GM19023 (cell line): ENCODE results near the gene IMMP2L.

Experiments
- ATAC-seq: cut with Tn5 transposase; IDR thresholded peaks from one replicate; pipeline ENCODE4 v1.9.1; 2021; ENCODE audit warnings: mild to moderate bottlenecking, moderate library complexity; ENCODE audit not compliant: unreplicated experiment

IMMP2L gene

DNA sequence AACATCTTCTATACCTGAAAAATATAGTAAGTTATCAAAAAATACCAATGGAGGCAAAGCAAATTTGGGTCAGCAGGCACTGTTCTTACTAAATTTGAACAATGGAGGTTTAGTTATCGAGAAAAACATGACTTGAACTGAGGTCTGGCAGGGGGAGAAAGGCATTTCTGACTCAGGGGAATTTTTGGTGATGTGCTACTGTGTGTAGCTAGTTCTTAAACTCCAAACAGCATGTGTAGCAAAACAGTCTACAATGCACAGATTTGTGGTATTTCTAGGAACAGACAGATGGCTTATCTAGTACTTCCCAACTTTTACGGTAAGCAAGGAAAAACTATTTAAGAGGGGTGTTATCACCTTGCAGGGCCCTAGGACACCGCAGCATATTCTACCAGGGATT, 783.0 kb downstream of the IMMP2L start:
- no peak for ATAC-seq

DNA sequence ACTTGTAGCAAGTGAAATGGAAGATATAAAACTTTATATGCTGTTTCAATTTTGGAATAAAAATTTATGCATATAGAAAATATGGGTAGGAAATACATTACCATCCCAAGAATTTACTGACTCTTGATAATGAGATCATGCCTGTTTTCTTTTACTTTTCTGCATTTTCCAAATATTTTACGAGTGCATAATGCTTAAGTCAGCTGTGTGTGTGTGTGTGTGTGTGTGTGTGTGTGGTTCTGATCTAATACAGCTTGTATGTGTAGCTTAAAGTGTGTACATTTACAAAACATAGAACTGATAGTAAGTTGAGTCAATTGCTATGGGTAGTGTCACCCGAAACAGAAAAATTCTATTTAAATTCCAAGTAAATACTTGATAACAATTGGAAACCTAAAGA, 787.2 kb downstream of the IMMP2L start:
- ATAC-seq, result no peak

GRCh38 chr7:110774071-110774470, 788.2 kb downstream of the IMMP2L start:
- no peak for ATAC-seq

DNA sequence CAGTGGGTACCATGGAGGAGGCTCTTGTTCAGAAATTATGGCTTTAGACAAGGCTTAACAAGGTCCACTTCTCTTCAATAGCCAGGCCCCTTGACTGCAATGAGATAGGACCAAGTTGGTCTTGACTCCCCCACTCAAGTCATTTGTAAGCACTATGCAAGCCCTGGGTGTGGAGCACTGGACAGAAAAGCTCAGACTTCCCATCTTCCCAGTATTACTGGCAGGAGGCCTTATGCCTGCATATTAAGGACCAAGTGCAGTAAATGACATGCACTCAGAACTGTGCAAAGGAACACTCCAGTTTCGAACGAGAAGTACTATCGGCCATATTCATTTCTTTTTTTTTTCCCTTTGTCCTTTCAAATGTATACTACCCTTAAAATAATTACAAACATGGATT, 789.7 kb downstream of the IMMP2L start:
- no peak for ATAC-seq

DNA sequence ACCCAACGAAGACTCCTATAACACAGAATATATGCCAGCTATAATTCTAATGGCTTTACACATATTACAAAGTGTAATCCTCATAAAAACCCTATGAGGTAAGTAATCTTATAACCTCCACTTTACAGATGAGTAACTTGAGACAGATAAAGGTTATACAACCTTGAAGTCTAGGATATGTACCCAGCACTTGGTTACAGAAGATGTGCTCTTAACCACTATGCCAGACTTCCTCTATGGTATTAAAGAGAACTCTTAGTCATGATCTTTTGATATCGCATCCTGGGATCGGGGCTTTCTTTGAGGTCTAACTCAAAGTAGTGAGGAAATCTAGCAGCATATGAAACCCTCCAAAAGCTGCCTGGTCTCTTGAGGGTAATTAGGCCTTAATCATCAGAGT, 790.6 kb downstream of the IMMP2L start:
- no peak for ATAC-seq

- ATAC-seq, result no peak
Observed at GRCh38 chr7:110767550-110768110, 794.7 kb downstream of the IMMP2L start.

GRCh38 chr7:110766864-110767263, 795.4 kb downstream of the IMMP2L start:
- ATAC-seq, result no peak

DNA sequence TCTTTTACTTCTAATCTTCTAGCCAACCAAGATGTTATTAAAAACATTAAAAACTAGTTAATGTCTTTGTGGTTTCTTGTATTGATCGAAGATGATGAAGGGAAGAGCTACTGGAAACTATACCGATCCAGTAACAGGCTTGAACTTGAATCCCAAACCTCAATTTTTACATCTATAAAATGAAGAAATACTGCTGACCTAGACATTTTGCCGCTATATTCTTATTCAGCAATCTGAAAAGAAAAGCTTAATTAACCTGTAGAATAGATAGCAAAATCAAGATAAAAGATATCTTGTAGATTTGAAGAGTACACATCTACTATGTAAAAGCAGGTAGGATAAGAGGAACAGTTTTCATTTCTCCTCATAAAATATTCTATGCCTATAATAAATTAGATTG, 797.4 kb downstream of the IMMP2L start:
- no peak for ATAC-seq

- no peak for ATAC-seq
Observed at GRCh38 chr7:110762546-110763225, 799.6 kb downstream of the IMMP2L start.

DNA sequence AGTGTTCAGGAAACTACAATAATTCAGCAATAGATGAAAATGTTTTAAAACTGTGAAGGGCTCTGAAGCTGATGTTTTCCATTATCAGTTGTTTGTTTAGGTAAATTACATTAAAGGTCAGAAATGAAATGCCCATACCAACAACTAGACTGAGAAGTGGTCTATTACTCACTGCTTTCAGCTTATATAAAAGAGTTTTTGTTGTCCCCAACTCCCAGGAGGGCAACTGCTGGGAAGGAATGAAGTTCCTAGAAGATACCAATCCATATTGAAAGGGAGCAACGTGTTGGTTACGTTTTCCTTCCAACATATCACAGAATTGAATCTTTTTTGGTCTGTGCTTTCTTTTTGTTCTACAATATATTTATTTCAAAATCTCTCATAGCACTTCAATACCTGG, 802.0 kb downstream of the IMMP2L start:
- no peak for ATAC-seq

- ATAC-seq, result no peak
Observed at GRCh38 chr7:110759069-110759468, 803.2 kb downstream of the IMMP2L start.

GRCh38 chr7:110754649-110755048, 807.6 kb downstream of the IMMP2L start:
- no peak for ATAC-seq

- no peak for ATAC-seq
Observed at GRCh38 chr7:110750931-110751605, 811.2 kb downstream of the IMMP2L start.

DNA sequence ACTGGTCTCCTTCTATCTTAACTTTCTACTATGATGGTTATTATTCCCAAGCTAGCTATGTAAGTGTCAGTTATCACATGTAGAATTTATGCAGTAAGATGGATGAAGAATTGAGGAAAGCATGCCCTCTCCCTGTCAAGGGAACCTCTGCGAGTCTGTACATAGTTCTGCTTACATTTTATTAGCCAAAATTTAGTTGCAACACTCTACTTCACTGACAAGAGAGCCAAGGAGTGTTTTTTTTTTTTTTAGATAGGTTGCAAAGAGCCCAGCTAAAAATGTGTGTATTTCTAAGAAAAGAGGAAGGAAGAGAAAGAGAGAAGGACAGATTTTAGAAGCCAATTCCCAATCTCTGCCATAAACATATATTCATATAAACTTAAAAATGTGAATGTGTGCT, 829.1 kb downstream of the IMMP2L start:
- no peak for ATAC-seq

- no peak for ATAC-seq
Observed at GRCh38 chr7:110724811-110725210, 837.5 kb downstream of the IMMP2L start.

- ATAC-seq, result no peak
Observed at GRCh38 chr7:110721395-110721794, 840.9 kb downstream of the IMMP2L start.

DNA sequence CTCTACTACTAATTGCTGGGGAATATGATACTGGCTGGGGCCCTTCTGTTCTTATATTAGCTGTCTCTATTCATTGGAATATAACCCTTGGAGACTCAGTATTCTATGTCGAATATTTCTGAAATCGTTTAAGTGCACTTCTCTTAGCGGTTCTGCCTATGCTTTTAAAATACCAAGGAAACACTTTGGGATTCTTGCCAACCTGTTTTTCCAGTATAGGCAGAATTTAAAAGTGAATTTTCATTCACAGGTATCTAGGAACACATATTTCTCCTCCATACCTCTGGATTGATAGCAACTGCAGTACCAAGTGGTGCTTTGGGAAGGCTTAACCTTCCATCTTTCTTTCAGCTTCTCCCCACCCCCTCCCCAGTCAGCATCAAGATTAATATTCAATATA, 841.7 kb downstream of the IMMP2L start:
- ATAC-seq, result no peak

- ATAC-seq, result no peak
Observed at GRCh38 chr7:110719741-110720140, 842.6 kb downstream of the IMMP2L start.

GRCh38 chr7:110718503-110719205, 843.6 kb downstream of the IMMP2L start:
- ATAC-seq, result no peak

DNA sequence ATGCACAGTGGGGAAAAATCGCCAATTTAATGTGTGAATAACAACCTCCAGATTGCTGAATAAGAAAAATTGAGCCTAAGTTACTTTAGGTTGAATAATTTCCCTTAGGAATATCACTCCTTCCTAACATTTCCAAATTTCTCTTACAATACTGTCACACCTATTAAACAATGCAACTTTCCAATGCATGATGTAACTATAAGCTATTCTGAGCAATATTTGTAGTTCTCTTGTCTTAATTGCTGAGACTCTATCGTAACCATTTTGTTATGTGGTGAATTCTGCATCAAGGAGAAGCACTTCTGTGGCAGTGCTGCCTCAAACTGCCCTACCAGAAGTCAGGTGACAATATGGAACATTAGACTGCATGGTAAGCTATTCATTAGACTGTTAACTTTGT, 858.1 kb downstream of the IMMP2L start:
- ATAC-seq, result no peak

DNA sequence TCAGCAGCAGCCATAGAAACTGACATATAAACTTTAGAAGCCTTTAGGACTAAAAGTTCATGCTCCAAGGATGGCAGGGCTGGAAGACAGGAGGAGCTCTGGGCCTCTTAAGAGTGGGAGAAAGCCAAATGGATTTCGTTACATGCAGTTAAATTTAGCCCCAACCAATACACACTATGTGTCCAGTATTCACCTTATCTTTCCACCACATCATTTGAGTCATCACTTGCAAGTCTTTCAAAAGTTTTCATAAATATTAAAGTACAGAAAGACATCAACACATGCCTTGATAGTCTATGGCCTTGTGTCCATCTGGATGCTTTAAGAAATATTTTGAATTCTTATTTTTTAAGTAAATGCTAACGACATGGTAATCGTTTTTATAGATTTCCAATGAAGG, 863.7 kb downstream of the IMMP2L start:
- no peak for ATAC-seq

DNA sequence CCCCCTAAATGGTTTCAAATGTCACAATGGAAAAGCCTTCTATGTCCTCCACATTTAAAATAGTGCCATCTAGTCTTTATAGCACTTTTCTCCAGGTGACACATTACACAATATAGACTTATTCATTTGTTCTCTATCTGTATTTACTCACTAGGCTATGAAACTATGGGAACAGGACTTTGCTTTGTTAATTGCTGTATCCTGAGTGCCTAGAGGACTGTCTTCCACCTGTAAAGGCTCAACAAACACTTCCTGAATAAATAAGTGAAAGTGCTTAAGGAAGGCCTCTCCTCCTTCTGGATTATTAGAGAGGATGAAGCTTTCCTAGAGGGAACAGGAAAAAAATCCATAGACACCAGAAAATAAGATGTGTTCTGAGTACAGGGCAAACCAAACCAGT, 868.9 kb downstream of the IMMP2L start:
- ATAC-seq, result no peak
